Psoas muscle (tissue), 8 donors: Measurements from ENCODE around the gene PEG3. TPM values are rescaled to one million over a fixed set of nuclear protein-coding genes. Genes with fewer than 3 reads are reported as not detected.

ENCODE experiments used
- ATAC-seq, 4 donors: fragments of 200-7000 bp; cut with Tn5 transposase; one replicate each; pipeline ENCODE4 v1.9.1; 2020; ENCODE audit warnings: moderate library complexity in 3 of 4, mild to moderate bottlenecking in 2 of 4
- DNase-seq, 2 donors: peaks; one replicate each; pipeline ENCODE4 v3.0.0-alpha.2; 2020
- H3K27ac ChIP-seq: fragments of 200-600 bp; one replicate; pipeline ENCODE4 v1.8.0; 2022
- H3K27me3 ChIP-seq, 3 donors: fragments of 200-600 bp in 1 of 3; one replicate each; pipeline versions ENCODE4 v1.6.1 to v1.8.0; 2013 to 2022; ENCODE audit warnings: low read length in 2 of 3, mild to moderate bottlenecking in 2 of 3, moderate library complexity in 1 of 3; ENCODE audit not compliant: insufficient read depth in 3 of 3
- H3K36me3 ChIP-seq, 2 donors: fragments of 200-600 bp in 1 of 2; one replicate each; pipeline versions ENCODE4 v1.6.1 to v1.8.0; 2013 to 2022; ENCODE audit warnings: low read depth in 1 of 2, mild to moderate bottlenecking in 1 of 2, moderate library complexity in 1 of 2; ENCODE audit not compliant: insufficient read depth in 1 of 2
- H3K4me1 ChIP-seq: fragments of 200-600 bp; one replicate; pipeline ENCODE4 v1.8.0; 2022
- H3K4me3 ChIP-seq: fragments of 200-600 bp; one replicate; pipeline ENCODE4 v1.8.0; 2022; ENCODE audit warnings: mild to moderate bottlenecking
- H3K9me3 ChIP-seq: fragments of 200-600 bp; one replicate; pipeline ENCODE4 v1.8.0; 2022
- WGBS, 3 donors: extraction: QIAGEN DNeasy Blood & Tissue Kit; methylation state at CpG; one replicate each; pipeline versions ENCODE4 v1.1.6 to v1.1.7; 2013; 5-methylcytosine and 5-hydroxymethylcytosine counted together
- intact Hi-C, 2 donors: fragments of 100-400 bp; cut with DNase I; formaldehyde crosslinking; loops; one replicate each; pipeline versions ENCODE4 v1.11.0 to v1.14.2; 2022
- polyA plus RNA-seq, 3 donors: library from polyadenylated mRNA; stranded (reverse); fragments of 200-250 nt; gene quantifications; one replicate each; pipeline ENCODE4 v1.2.3, GENCODE V29; 2013
- total RNA-seq, 4 donors: library from RNA; stranded (reverse); fragmentation: NEBNext Ultra II Directional in 2 of 4; extraction: Animal tissue kit (Norgen Biotek cat#: 25700) in 2 of 4; gene quantifications; one replicate each; pipeline versions ENCODE4 v1.2.1 to v1.2.4, GENCODE V29; 2021 to 2023
- TF ChIP-seq, protein P1 (sequence below): fragments of 200-600 bp; IDR thresholded peaks from one replicate; pipeline ENCODE4 v1.8.0; 2022; ENCODE audit warnings: antibody characterized with exemption
- donor health status: healthy with polysubstance abuse.
- donor health status: DM: no; HTN: no; CAD: no; lungs with moderate emphysema.
- donor health status: Bipolar disorder and iron deficiency.
- donor health status: healthy.
- donor health status: DM: yes; HTN: yes; CAD: no.
- donor health status: DM: no; HTN: no; CAD: no.
- donor health status: DM: no; HTN: no; CAD: no.
- donor health status: DM: yes; HTN: yes; CAD: no.

Gene PEG3
- total and polyA plus RNA-seq, 7 donors = 0.08 to 2.7 (median 0.97) TPM

DNA sequence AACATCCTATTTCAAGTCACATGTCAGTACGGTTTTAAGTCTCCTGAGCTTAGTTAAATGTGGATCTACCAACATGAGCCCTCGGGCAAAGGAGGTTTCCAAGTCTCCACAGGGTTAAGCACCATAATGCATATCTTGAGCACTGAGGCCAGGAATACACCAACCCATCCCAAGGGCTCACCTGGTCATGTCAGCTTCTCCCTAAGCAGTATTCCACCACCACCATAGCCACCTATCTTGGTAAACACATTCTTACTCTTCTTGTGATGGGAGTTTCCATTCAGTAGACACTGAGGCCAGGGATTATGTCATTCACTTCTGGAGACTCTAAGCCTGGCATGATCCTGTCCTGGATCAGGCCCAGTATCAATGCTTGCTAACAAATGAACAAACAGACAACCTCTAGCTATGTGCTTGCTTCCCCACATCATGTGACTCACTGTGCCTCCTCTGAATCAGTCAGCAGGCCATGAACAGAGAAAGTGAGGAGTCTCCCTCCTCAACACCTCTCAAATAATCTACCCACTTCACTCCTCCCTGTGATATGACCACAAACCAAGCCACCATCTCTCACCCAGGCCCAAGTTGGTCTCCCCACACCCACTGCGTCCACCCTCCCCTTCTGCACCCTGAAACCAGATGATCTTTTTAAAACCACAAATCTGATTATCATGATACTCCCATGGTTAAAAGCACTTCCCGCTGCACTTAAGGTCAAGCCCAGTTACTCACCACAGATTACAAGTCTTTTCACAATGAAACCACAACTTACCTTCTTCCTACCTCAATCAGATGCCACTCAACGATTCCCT is 5.8 kb downstream of the PEG3 start:
- no peaks in the 10 kb centered on the region for H3K9me3 ChIP-seq
- TF ChIP-seq, protein P1, sequence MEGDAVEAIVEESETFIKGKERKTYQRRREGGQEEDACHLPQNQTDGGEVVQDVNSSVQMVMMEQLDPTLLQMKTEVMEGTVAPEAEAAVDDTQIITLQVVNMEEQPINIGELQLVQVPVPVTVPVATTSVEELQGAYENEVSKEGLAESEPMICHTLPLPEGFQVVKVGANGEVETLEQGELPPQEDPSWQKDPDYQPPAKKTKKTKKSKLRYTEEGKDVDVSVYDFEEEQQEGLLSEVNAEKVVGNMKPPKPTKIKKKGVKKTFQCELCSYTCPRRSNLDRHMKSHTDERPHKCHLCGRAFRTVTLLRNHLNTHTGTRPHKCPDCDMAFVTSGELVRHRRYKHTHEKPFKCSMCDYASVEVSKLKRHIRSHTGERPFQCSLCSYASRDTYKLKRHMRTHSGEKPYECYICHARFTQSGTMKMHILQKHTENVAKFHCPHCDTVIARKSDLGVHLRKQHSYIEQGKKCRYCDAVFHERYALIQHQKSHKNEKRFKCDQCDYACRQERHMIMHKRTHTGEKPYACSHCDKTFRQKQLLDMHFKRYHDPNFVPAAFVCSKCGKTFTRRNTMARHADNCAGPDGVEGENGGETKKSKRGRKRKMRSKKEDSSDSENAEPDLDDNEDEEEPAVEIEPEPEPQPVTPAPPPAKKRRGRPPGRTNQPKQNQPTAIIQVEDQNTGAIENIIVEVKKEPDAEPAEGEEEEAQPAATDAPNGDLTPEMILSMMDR = no peak
- no peaks in the 10 kb centered on the region for H3K36me3 ChIP-seq
- H3K27me3 ChIP-seq = no peaks in the 10 kb centered on the region
- no peak overlapping the region for H3K4me3 ChIP-seq
- no peak for ATAC-seq
- DNase-seq = no peak
- WGBS, 3 donors = 63 to 67% (median 66%) methylated on average over 5 of the region's 5 CpGs
- intact Hi-C loops = no loop called here
- H3K27ac ChIP-seq = no peak overlapping the region
- no peaks in the 10 kb centered on the region for H3K4me1 ChIP-seq

DNA sequence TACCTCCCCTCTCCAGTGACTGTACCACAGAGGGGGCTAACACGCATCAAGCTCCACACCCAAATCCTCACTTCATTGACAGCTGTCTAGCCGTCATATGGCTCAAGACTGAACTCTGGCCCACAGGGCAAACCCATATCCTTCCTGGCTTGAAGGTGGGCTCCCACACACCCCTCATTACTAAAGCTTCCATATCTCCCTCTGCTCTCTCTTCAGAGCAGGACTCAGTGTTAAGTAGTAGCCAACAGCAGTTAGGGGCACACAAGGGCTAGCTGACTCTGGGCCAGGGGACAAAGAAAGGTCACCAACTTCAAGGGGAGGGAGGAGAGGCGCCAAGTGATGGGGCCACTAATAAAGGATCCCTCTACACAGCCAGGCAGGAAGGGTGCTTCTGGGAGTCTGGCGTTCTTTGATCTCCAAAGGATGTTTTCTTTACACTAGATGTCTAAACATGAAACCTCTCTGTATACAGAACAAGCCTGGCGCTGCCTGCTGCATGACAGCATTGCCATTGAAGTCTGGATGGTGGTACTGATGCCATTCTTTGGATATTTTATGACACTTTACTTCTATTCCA is 8.1 kb downstream of the PEG3 start:
- DNase-seq = no peak
- ATAC-seq = no peak
- Histone ChIP-seq H3K4me1 (no peaks in the 10 kb centered on the region), H3K36me3 (no peaks in the 10 kb centered on the region), H3K9me3 (no peaks in the 10 kb centered on the region), H3K27me3 (no peaks in the 10 kb centered on the region), H3K27ac (no peak overlapping the region), H3K4me3 (no peak overlapping the region)
- intact Hi-C loops = no loop called here
- 67 to 76% (median 70%) methylated on average over 5 of the region's 5 CpGs for WGBS, 3 donors
- TF ChIP-seq, protein P1 = no peak

DNA sequence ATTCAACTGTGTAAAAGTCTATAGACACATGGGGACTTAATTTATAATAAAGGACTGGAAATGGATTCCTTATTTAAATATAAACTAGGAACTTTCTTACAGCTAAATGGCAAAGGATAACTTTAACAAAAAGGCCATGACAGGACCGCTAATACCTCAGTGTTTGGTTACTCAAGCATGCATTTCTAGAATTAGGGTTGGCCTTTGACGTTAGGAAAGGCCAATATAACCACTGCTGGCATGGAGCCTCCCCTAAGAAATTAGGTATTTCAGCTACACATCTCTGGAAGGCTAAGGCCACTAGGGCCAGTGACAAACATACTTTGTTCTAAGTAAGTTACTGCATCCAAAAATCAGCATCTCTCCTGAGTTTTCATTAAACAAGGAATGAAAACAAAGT is 9.3 kb downstream of the PEG3 start:
- no peaks in the 10 kb centered on the region for H3K4me1 ChIP-seq
- ATAC-seq (no peak), DNase-seq (no peak)
- H3K27ac ChIP-seq = no peak overlapping the region
- no peak overlapping the region for H3K4me3 ChIP-seq
- TF ChIP-seq, protein P1 = no peak
- intact Hi-C loops = no loop called here
- no peaks in the 10 kb centered on the region for H3K9me3 ChIP-seq
- H3K27me3 ChIP-seq = no peaks in the 10 kb centered on the region
- H3K36me3 ChIP-seq = no peaks in the 10 kb centered on the region
- 27 to 50% (median 31%) methylated on average over 2 of the region's 2 CpGs for WGBS, 3 donors

DNA sequence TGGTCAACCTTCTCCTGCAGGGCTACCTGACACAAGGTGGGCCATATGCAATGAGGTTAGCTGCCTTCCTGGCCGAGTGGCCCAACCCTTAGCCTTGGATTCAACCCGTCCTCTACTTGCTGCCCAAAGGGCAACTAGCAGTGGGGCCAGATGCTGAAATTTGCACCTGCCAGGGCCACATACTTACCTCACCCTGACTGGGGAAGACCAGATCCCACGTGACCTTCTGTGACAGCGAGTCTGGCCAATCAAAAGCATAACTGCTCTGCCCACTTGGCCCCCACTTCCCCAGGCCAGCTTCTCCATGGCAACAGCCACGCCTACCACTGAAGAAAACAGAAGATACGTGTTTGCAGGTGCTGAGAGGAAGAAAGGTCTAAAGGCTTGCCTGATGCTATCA is 10.9 kb downstream of the PEG3 start:
- Histone ChIP-seq H3K4me3 (no peak overlapping the region), H3K27me3 (no peaks in the 10 kb centered on the region), H3K4me1 (no peaks in the 10 kb centered on the region), H3K36me3 (no peaks in the 10 kb centered on the region), H3K27ac (no peak overlapping the region), H3K9me3 (no peaks in the 10 kb centered on the region)
- no peak for ATAC-seq
- TF ChIP-seq, protein P1 = no peak
- DNase-seq = no peak
- WGBS, 3 donors = 78 to 85% (median 83%) methylated on average over 6 of the region's 6 CpGs
- intact Hi-C loops = no loop called here
